IPS-15b (cell line): ENCODE measurements around the gene COX6B1.

Experiments
- H3K27me3 ChIP-seq: one replicate; pipeline ENCODE4 v1.6.1; 2013; ENCODE audit warnings: low read length; ENCODE audit not compliant: control insufficient read depth, insufficient read depth
- H3K36me3 ChIP-seq: one replicate; pipeline ENCODE4 v1.6.1; 2013; ENCODE audit warnings: low read length; ENCODE audit not compliant: control insufficient read depth, insufficient read depth
- H3K4me1 ChIP-seq: one replicate; pipeline ENCODE4 v1.6.1; 2013; ENCODE audit warnings: mild to moderate bottlenecking, low read length; ENCODE audit not compliant: control insufficient read depth, insufficient read depth
- H3K4me3 ChIP-seq: one replicate; pipeline ENCODE4 v1.5.1; 2013; ENCODE audit warnings: low read depth, low read length
- H3K9ac ChIP-seq: one replicate; pipeline ENCODE4 v1.6.1; 2013; ENCODE audit warnings: low read depth, mild to moderate bottlenecking, low read length
- H3K9me3 ChIP-seq: one replicate; pipeline ENCODE4 v1.6.1; 2013; ENCODE audit warnings: mild to moderate bottlenecking, low read length; ENCODE audit not compliant: control insufficient read depth, insufficient read depth

Gene COX6B1

DNA sequence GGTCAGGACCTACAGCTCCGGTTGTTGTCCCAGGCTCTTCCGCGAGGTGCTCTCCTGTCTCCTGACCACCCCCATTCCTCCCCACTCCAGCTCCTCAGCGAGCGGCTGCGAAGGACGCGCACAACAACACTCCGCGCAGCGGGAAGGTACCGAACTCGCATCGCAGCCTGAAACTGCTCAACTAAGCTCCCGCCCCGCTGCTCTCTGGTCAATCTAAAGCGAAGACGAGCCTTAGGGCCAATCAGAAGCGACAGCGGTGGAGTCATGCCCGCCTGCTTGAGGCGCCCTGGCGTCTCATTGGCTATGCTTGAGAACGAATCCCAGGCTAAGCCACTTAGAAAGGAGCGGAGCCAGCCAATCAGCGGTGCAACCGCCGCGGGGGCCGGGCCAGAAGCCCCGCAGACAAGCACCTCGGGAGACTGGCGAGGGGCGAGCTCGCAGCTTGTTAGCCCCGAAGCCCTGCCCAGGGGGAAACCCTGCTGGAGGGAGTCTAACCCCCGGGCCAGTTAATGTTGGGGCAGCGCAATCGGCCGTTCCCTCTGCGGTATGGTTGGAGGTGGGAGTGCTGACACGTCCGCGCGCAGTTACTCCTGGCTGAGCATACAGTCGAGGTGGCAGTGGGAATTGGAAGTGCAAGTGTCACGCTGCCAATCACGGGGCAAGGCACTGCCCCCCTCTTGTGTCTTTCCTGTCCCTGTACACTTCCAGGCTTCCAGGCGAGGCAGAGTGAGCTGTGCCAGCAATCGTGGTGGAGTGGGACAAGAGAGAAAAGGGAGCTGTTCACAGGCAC lies 54.3 kb downstream of the COX6B1 start:
- peaks cover 20% of the 10 kb centered on the region for H3K27me3 ChIP-seq
- H3K4me1 ChIP-seq = no peaks in the 10 kb centered on the region
- H3K9ac ChIP-seq = peak overlapping the region; percentile 41
- peak overlapping the region; percentile 85 for H3K4me3 ChIP-seq
- no peaks in the 10 kb centered on the region for H3K36me3 ChIP-seq
- no peaks in the 10 kb centered on the region for H3K9me3 ChIP-seq

DNA sequence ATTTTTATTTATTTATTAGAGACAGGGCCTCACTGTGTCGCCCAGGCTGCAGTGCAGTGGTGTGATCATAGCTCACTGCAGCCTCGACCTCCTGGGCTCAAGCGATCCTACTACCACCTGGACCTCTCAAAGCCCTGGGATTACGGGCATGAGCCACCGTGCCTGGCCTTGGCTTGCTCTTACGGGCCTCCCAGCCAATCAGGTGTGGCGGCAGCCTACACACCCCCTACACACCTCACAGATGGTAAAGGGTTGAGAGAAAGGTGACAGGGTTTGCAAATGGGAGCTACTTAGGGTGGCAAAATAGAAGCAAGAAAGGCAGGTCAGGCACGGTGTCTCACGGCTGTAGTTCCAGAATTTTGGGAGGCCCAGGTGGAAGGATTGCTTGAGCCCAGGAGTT lies 55.2 kb downstream of the COX6B1 start:
- Histone ChIP-seq H3K9me3 (no peaks in the 10 kb centered on the region), H3K4me3 (no peak overlapping the region)

GRCh38 chr19:35704218-35704617 lies 56.1 kb downstream of the COX6B1 start, which contains the start of gene ZBTB32:
TSS of gene ZBTB32 (plus strand) at chr19:35704558. CDS start at chr19:35714627, 10,069 bp downstream.
- Histone ChIP-seq H3K9me3 (no peaks in the 10 kb centered on the region), H3K9ac (no peak within 1 kb of the TSS), H3K4me1 (no peaks in the 10 kb centered on the region), H3K27me3 (peaks cover 25% of the 10 kb centered on the region), H3K36me3 (no peaks in the 10 kb centered on the region), H3K4me3 (no peak within 1 kb of the TSS)

More for the DNA sequence above, 55.2 kb downstream of the COX6B1 start:
- Histone ChIP-seq H3K4me1 (no peaks in the 10 kb centered on the region), H3K36me3 (no peaks in the 10 kb centered on the region), H3K9ac (no peak overlapping the region), H3K27me3 (peaks cover 24% of the 10 kb centered on the region)
